Liver (tissue), 9 donors: ENCODE measurements around the gene BUB3. TPM values are rescaled to one million over a fixed set of nuclear protein-coding genes. Genes with fewer than 3 reads are reported as not detected.

Experiments used
- DNase-seq: peaks from one replicate; pipeline ENCODE4 v3.0.0-alpha.2; 2017; ENCODE audit warnings: low spot score
- H3K27ac ChIP-seq, 2 donors: one replicate each; pipeline ENCODE4 v1.7.0; 2013; ENCODE audit warnings: inconsistent platforms in 2 of 2, low read length in 2 of 2, control low read depth in 1 of 2, low read depth in 1 of 2, mild to moderate bottlenecking in 1 of 2
- H3K27me3 ChIP-seq, 4 donors: one replicate each; pipeline versions ENCODE4 v1.6.1 to v1.7.0; 2013; ENCODE audit warnings: low read length in 3 of 4, inconsistent platforms in 1 of 4, mild to moderate bottlenecking in 1 of 4, moderate library complexity in 1 of 4; ENCODE audit not compliant: control insufficient read depth in 4 of 4, insufficient read depth in 4 of 4
- H3K36me3 ChIP-seq, 4 donors: one replicate each; pipeline versions ENCODE4 v1.6.1 to v1.7.0; 2013; ENCODE audit warnings: low read length in 3 of 4, mild to moderate bottlenecking in 3 of 4, low read depth in 1 of 4, moderate library complexity in 1 of 4; ENCODE audit not compliant: control insufficient read depth in 4 of 4, insufficient read depth in 3 of 4
- H3K4me1 ChIP-seq, 4 donors: one replicate each; pipeline versions ENCODE4 v1.6.1 to v1.7.0; 2013; ENCODE audit warnings: low read length in 3 of 4, mild to moderate bottlenecking in 3 of 4, moderate library complexity in 1 of 4; ENCODE audit not compliant: control insufficient read depth in 4 of 4, insufficient read depth in 4 of 4
- H3K4me3 ChIP-seq, 3 donors: one replicate each; pipeline versions ENCODE4 v1.6.1 to v1.7.0; 2013; ENCODE audit warnings: low read length in 3 of 3, control low read depth in 1 of 3, low read depth in 1 of 3, mild to moderate bottlenecking in 1 of 3
- H3K9ac ChIP-seq, 2 donors: one replicate each; pipeline ENCODE4 v1.7.0; 2013; ENCODE audit warnings: low read length in 2 of 2, mild to moderate bottlenecking in 2 of 2, moderate library complexity in 2 of 2, control low read depth in 1 of 2, low read depth in 1 of 2
- H3K9me3 ChIP-seq, 4 donors: one replicate each; pipeline versions ENCODE4 v1.6.1 to v1.7.0; 2013; ENCODE audit warnings: low read length in 3 of 4; ENCODE audit not compliant: control insufficient read depth in 4 of 4
- ATF3 ChIP-seq: IDR thresholded peaks from 2 replicates; pipeline ENCODE4 v1.6.1; 2016; ENCODE audit warnings: antibody characterized with exemption
- CTCF ChIP-seq: fragments of 150-350 bp; IDR thresholded peaks from 2 replicates; pipeline ENCODE4 v1.5.1; 2017; ENCODE audit warnings: improper control_type of control experiment, low read depth, low read length; ENCODE audit not compliant: missing input control
- EGR1 ChIP-seq, 2 donors: IDR thresholded peaks; 2 replicates each; pipeline ENCODE4 v1.6.1; 2016 to 2018; ENCODE audit warnings: antibody characterized with exemption in 2 of 2, low read depth in 2 of 2
- FOXA1 ChIP-seq: IDR thresholded peaks from 2 replicates; pipeline ENCODE4 v1.6.1; 2016; ENCODE audit warnings: antibody characterized with exemption
- FOXA2 ChIP-seq: IDR thresholded peaks from 2 replicates; pipeline ENCODE4 v1.6.1; 2016; ENCODE audit warnings: antibody characterized with exemption
- GABPA ChIP-seq, 2 donors: IDR thresholded peaks in 1 of 2; conservative IDR thresholded peaks in 1 of 2; 2 replicates each; pipeline ENCODE4 v1.6.1; 2016; ENCODE audit warnings: antibody characterized with exemption in 2 of 2, mild to moderate bottlenecking in 1 of 2, moderate library complexity in 1 of 2
- HNF4A ChIP-seq, 2 donors: conservative IDR thresholded peaks; 2 replicates each; pipeline ENCODE4 v1.6.1; 2016; ENCODE audit warnings: antibody characterized with exemption in 2 of 2, mild to moderate bottlenecking in 2 of 2
- HNF4G ChIP-seq: IDR thresholded peaks from 2 replicates; pipeline ENCODE4 v1.6.1; 2016; ENCODE audit warnings: antibody characterized with exemption
- JUND ChIP-seq, 2 donors: IDR thresholded peaks; 2 replicates each; pipeline ENCODE4 v1.6.1; 2016; ENCODE audit warnings: antibody characterized with exemption in 2 of 2
- MAX ChIP-seq: IDR thresholded peaks from 2 replicates; pipeline ENCODE4 v1.6.1; 2016; ENCODE audit warnings: antibody characterized with exemption
- NR2F2 ChIP-seq: IDR thresholded peaks from 2 replicates; pipeline ENCODE4 v1.6.1; 2016; ENCODE audit warnings: antibody characterized with exemption
- RAD21 ChIP-seq, 2 donors: IDR thresholded peaks; 2 replicates each; pipeline ENCODE4 v1.6.1; 2016; ENCODE audit warnings: antibody characterized with exemption in 2 of 2, mild to moderate bottlenecking in 2 of 2
- REST ChIP-seq: IDR thresholded peaks from 2 replicates; pipeline ENCODE4 v1.6.1; 2016; ENCODE audit warnings: antibody characterized with exemption, mild to moderate bottlenecking
- RXRA ChIP-seq, 2 donors: IDR thresholded peaks; 2 replicates each; pipeline ENCODE4 v1.6.1; 2017 to 2018; ENCODE audit warnings: antibody characterized with exemption in 2 of 2, mild to moderate bottlenecking in 1 of 2
- SP1 ChIP-seq: IDR thresholded peaks from 2 replicates; pipeline ENCODE4 v1.6.1; 2018; ENCODE audit warnings: antibody characterized with exemption, mild to moderate bottlenecking
- TAF1 ChIP-seq: conservative IDR thresholded peaks from 2 replicates; pipeline ENCODE4 v1.6.1; 2016; ENCODE audit warnings: antibody characterized with exemption, mild to moderate bottlenecking
- YY1 ChIP-seq: IDR thresholded peaks from 2 replicates; pipeline ENCODE4 v1.6.1; 2016; ENCODE audit warnings: antibody characterized with exemption, mild to moderate bottlenecking
- ZBTB33 ChIP-seq: IDR thresholded peaks from 2 replicates; pipeline ENCODE4 v1.6.1; 2016; ENCODE audit warnings: antibody characterized with exemption
- WGBS: extraction: QIAGEN DNeasy Blood & Tissue Kit; methylation state at CpG from one replicate; pipeline ENCODE4 v1.1.7; 2013; 5-methylcytosine and 5-hydroxymethylcytosine counted together
- polyA plus RNA-seq, 2 donors: library from polyadenylated mRNA; stranded (reverse) in 1 of 2; unstranded in 1 of 2; fragments of 200-250 nt in 1 of 2; fragments of >200 nt in 1 of 2; fragmentation: Nextera tagmentation in 1 of 2; extraction: Ambion mirVana in 1 of 2; gene quantifications; one replicate each; pipeline versions ENCODE4 v1.2.1 to v1.2.3, GENCODE V29; 2013 to 2015
- total RNA-seq, 2 donors: library from RNA; depleted of rRNA; stranded (reverse); fragments of >200 nt; gene quantifications; one replicate each; pipeline ENCODE4 v1.2.3, GENCODE V29; 2014
- donor health status: healthy.
- donor health status: healthy.
- donor health status: healthy.
- donor health status: healthy.
- donor health status: healthy.

BUB3 gene
- total and polyA plus RNA-seq, 4 donors: 27.1 to 90.9 (median 41.6) TPM

GRCh38 chr10:123135415-123136141 is 18.6 kb upstream of the BUB3 start, which contains the start of gene HMX3:
TSS of gene HMX3 (plus strand) at chr10:123135970. CDS start at chr10:123136051, 81 bp downstream.
- Histone ChIP-seq H3K27ac (no peak within 1 kb of the TSS), H3K4me1 (peaks cover 21 to 44% (median 36%) of the 10 kb centered on the region in 4 donors), H3K4me3 (peak within 1 kb of the TSS in 1 of 3 donors; percentile 37), H3K9ac (no peak within 1 kb of the TSS), H3K9me3 (no peaks in the 10 kb centered on the region), H3K27me3 (peaks cover 16 to 27% (median 24%) of the 10 kb centered on the region in 4 donors), H3K36me3 (no peaks in the 10 kb centered on the region)
- TF ChIP-seq FOXA2 (no peak), SP1 (no peak), HNF4A (conservative IDR thresholded peaks at IDR 0.05) (no peak), RXRA (IDR thresholded peaks at IDR 0.05) (no peak), CTCF (no peak), HNF4G (no peak), FOXA1 (no peak), EGR1 (IDR thresholded peaks at IDR 0.05; ENCODE audit: low read depth in 2 of 2) (no peak), NR2F2 (no peak), MAX (no peak), ATF3 (no peak), RAD21 (IDR thresholded peaks at IDR 0.05) (no peak), GABPA (IDR thresholded peaks at IDR 0.05 in 1 of 2, conservative IDR thresholded peaks at IDR 0.05 in 1 of 2) (no peak), YY1 (no peak), ZBTB33 (no peak), JUND (IDR thresholded peaks at IDR 0.05) (no peak), TAF1 (no peak), REST (no peak)
- 3% methylated on average over 76 of the region's 76 CpGs for WGBS
- no peak for DNase-seq
